Vagina (tissue), 2 donors: Measurements from ENCODE around the gene TK2.

ENCODE experiments used
- CTCF ChIP-seq, 3 experiments: fragments of 450-650 bp in 2 of 3; fragments of 200-600 bp in 1 of 3; sonication (generic) in 1 of 3; IDR thresholded peaks; one replicate each; pipeline ENCODE4 v1.5.1; 2017 to 2019; ENCODE audit warnings: antibody characterized with exemption in 3 of 3, mild to moderate bottlenecking in 2 of 3, moderate library complexity in 2 of 3
- POLR2A ChIP-seq, 2 donors: fragments of 450-650 bp; IDR thresholded peaks; one replicate each; pipeline ENCODE4 v1.6.1; 2017; ENCODE audit warnings: antibody characterized with exemption in 2 of 2, mild to moderate bottlenecking in 2 of 2, moderate library complexity in 2 of 2
- POLR2AphosphoS5 ChIP-seq, 2 donors: sonication (generic); formaldehyde crosslinking; IDR thresholded peaks; one replicate each; pipeline ENCODE4 v1.9.0; 2017; ENCODE audit warnings: antibody characterized with exemption in 2 of 2, mild to moderate bottlenecking in 2 of 2, low read depth in 1 of 2; ENCODE audit not compliant: insufficient read depth in 1 of 2

DNA sequence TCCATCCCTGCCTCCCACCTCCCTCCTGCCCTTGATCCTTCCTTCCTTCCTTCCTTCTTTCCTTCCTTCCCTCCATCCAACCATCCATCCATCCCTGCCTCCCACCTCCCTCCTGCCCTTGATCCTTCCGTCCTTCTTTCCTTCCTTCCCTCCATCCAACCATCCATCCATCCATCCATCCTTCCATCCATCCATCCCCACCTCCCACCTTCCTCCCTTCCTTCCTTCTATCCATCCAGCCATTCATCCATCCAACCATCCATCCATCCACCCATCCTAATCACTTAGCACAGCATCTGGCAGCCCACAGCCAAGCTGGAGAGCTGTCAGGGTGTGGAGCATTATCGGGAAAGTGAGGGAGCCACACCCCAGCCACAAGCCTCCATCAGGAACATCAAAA lies 54.5 kb downstream of the TK2 start:
- TF ChIP-seq CTCF (IDR thresholded peaks at IDR 0.05) (no peak), POLR2AphosphoS5 (IDR thresholded peaks at IDR 0.05; ENCODE audit: insufficient read depth in 1 of 2, low read depth in 1 of 2) (no peak), POLR2A (IDR thresholded peaks at IDR 0.05) (no peak)
